Immature natural killer cell (primary cell): ENCODE measurements around the gene TIMMDC1. TPM values are rescaled to one million over a fixed set of nuclear protein-coding genes. Genes with fewer than 3 reads are reported as not detected.

Experiments used
- DNase-seq, 3 donors: peaks; one replicate each; pipeline ENCODE4 v3.0.0; 2022; ENCODE audit warnings: mixed read lengths in 1 of 3
- H3K27ac Mint-ChIP-seq, 6 donors: one replicate each; pipeline ENCODE4 v1.8.0; 2020; ENCODE audit warnings: mixed read lengths in 6 of 6, mild to moderate bottlenecking in 5 of 6, inconsistent platforms in 4 of 6, moderate library complexity in 3 of 6
- H3K27me3 Mint-ChIP-seq, 3 donors: one replicate each; pipeline ENCODE4 v1.8.0; 2020 to 2021; ENCODE audit warnings: low read depth in 3 of 3, mild to moderate bottlenecking in 3 of 3, mixed read lengths in 3 of 3, moderate library complexity in 3 of 3, inconsistent platforms in 1 of 3
- H3K36me3 Mint-ChIP-seq, 3 donors: one replicate each; pipeline ENCODE4 v1.8.0; 2020; ENCODE audit warnings: mixed read lengths in 3 of 3, inconsistent platforms in 2 of 3, mild to moderate bottlenecking in 2 of 3
- H3K4me1 Mint-ChIP-seq, 2 donors: one replicate each; pipeline ENCODE4 v1.8.0; 2020; ENCODE audit warnings: inconsistent platforms in 2 of 2, mild to moderate bottlenecking in 2 of 2, mixed read lengths in 2 of 2, moderate library complexity in 1 of 2
- H3K4me3 Mint-ChIP-seq, 5 donors: one replicate each; pipeline ENCODE4 v1.8.0; 2020; ENCODE audit warnings: mild to moderate bottlenecking in 5 of 5, mixed read lengths in 5 of 5, inconsistent platforms in 3 of 5, moderate library complexity in 3 of 5
- H3K9me3 Mint-ChIP-seq, 6 donors: one replicate each; pipeline ENCODE4 v1.8.0; 2020; ENCODE audit warnings: mild to moderate bottlenecking in 6 of 6, mixed read lengths in 6 of 6, inconsistent platforms in 4 of 6, moderate library complexity in 3 of 6
- polyA plus RNA-seq, 3 donors: library from polyadenylated mRNA; unstranded; fragments of 300-500 nt; fragmentation: Illumina TruSeq; gene quantifications; one replicate each; pipeline ENCODE4 v1.2.3, GENCODE V29; 2021

The TIMMDC1 gene
- polyA plus RNA-seq, 3 donors from 2014 or later = 54.3 to 78.4 (median 69.4) TPM

DNA sequence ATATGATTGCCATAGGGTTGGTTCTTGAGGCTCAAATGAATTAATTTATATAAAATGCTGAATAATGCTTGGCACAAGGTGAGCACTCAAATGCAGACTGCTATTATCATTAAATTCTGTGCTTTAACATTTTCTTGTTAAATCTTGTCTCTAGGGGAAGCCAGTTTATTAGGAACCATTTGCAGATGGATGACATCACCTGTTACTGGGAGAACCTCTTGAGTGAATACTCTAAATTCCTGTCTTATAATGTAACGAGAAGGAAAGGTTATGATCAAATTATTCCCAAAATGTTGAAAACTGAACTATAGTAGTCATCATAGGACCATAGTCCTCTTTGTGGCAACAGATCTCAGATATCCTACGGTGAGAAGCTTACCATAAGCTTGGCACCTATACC lies 6.2 kb upstream of the TIMMDC1 start:
- Mint-ChIP-seq H3K9me3 (no peaks in the 10 kb centered on the region), H3K4me3 (no peak overlapping the region), H3K4me1 (peaks cover 1% of the 10 kb centered on the region in 2 donors), H3K36me3 (peaks cover 3 to 28% (median 5%) of the 10 kb centered on the region in 3 donors), H3K27me3 (peaks cover 0 to 2% (median 0%) of the 10 kb centered on the region in 3 donors), H3K27ac (no peak overlapping the region)
- no peak for DNase-seq

DNA sequence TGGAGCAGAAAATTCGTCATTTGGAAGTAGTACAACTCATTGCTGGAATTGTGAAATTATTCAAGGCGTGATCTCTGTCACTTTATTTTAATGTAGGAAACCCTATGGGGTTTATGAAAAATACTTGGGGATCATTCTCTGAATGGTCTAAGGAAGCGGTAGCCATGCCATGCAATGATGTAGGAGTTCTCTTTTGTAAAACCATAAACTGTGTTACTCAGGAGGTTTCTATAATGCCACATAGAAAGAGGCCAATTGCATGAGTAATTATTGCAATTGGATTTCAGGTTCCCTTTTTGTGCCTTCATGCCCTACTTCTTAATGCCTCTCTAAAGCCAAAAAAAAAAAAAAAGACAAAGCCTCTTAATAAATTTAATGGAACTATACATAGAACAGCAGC lies 5.5 kb upstream of the TIMMDC1 start:
- Mint-ChIP-seq H3K4me1 (peaks cover 8% of the 10 kb centered on the region in 2 donors), H3K27me3 (peaks cover 0 to 2% (median 0%) of the 10 kb centered on the region in 3 donors), H3K36me3 (peaks cover 3 to 28% (median 5%) of the 10 kb centered on the region in 3 donors), H3K9me3 (no peaks in the 10 kb centered on the region), H3K4me3 (no peak overlapping the region), H3K27ac (no peak overlapping the region)
- DNase-seq = no peak

- no peak for DNase-seq
- H3K27ac Mint-ChIP-seq = no peak overlapping the region
- no peaks in the 10 kb centered on the region for H3K9me3 Mint-ChIP-seq
- H3K36me3 Mint-ChIP-seq = peaks cover 3 to 24% (median 5%) of the 10 kb centered on the region in 3 donors
- no peak overlapping the region for H3K4me3 Mint-ChIP-seq
- peaks cover 6 to 10% (median 7%) of the 10 kb centered on the region in 3 donors for H3K27me3 Mint-ChIP-seq
- peaks cover 18 to 20% of the 10 kb centered on the region in 2 donors for H3K4me1 Mint-ChIP-seq
Observed at GRCh38 chr3:119494597-119494996, 3.8 kb upstream of the TIMMDC1 start.

DNA sequence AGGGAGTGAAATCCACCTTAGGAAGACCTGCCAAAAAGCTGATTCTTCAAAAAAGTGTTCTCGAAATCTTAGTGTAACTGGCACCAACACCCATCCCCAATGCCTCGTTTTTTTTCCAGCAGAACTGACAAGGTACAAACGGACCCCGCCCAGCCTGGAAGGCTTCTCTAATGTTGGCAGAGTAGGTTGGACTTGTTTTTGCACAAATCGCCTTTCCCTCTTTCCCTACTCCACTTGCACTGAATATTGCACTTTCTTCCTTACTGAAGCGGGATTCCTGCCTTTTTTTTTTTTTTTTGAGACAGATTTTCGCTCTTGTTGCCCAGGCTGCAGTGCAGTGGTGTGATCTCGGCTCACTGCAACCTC lies 544 bp upstream of the TIMMDC1 start:
- Mint-ChIP-seq H3K9me3 (no peaks in the 10 kb centered on the region), H3K36me3 (peaks cover 0 to 6% (median 0%) of the 10 kb centered on the region in 3 donors), H3K4me1 (peaks cover 33 to 38% of the 10 kb centered on the region in 2 donors), H3K27me3 (peaks cover 6 to 10% (median 7%) of the 10 kb centered on the region in 3 donors), H3K4me3 (peak overlapping the region; percentile 95 to 100 (median 99)), H3K27ac (peak overlapping the region; percentile 99)
- no peak for DNase-seq

- H3K4me1 Mint-ChIP-seq = peaks cover 33 to 38% of the 10 kb centered on the region in 2 donors
- no peak for DNase-seq
- peak overlapping the region in 3 of 5 donors; percentile 11 to 99 (median 60) for H3K4me3 Mint-ChIP-seq
- H3K9me3 Mint-ChIP-seq = no peaks in the 10 kb centered on the region
- H3K27me3 Mint-ChIP-seq = peaks cover 6 to 10% (median 7%) of the 10 kb centered on the region in 3 donors
- H3K27ac Mint-ChIP-seq = peak overlapping the region in 5 of 6 donors; percentile 7 to 42 (median 25)
- peaks cover 0 to 12% (median 9%) of the 10 kb centered on the region in 3 donors for H3K36me3 Mint-ChIP-seq
Observed at GRCh38 chr3:119500265-119500664, 1.9 kb downstream of the TIMMDC1 start.

DNA sequence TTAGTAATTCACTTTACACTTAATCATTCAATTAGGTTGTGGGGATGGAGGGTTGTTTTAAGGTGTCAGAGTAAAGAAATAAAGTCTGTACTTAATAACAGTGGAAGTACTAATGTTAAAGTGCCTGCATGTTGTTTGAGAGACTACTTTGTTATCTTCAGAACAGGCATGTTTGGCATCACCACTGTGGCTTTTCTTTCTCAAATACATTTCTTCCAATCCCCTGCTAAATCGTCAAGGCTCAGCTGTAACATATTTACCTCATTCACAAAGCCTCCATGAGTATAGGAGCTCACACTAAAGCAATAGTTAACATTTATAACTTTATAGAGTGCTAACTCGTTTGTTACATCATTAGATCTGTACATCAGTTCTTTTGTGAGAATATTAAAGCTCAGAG lies 2.6 kb downstream of the TIMMDC1 start:
- Mint-ChIP-seq H3K4me3 (no peak overlapping the region), H3K27me3 (peaks cover 6 to 10% (median 7%) of the 10 kb centered on the region in 3 donors), H3K4me1 (peaks cover 33 to 41% of the 10 kb centered on the region in 2 donors), H3K27ac (peak overlapping the region in 3 of 6 donors; percentile 11 to 42 (median 20)), H3K36me3 (peaks cover 3 to 14% (median 12%) of the 10 kb centered on the region in 3 donors), H3K9me3 (no peaks in the 10 kb centered on the region)
- DNase-seq = no peak

- no peak for DNase-seq
- Mint-ChIP-seq H3K27ac (peak overlapping the region; percentile 8 to 80 (median 76)), H3K9me3 (no peaks in the 10 kb centered on the region), H3K27me3 (no peaks in the 10 kb centered on the region), H3K4me1 (peaks cover 24 to 40% of the 10 kb centered on the region in 2 donors), H3K4me3 (peak overlapping the region; percentile 38 to 75 (median 62)), H3K36me3 (peaks cover 19 to 39% (median 32%) of the 10 kb centered on the region in 3 donors)
Observed at GRCh38 chr3:119506631-119507030, 8.3 kb downstream of the TIMMDC1 start.

DNA sequence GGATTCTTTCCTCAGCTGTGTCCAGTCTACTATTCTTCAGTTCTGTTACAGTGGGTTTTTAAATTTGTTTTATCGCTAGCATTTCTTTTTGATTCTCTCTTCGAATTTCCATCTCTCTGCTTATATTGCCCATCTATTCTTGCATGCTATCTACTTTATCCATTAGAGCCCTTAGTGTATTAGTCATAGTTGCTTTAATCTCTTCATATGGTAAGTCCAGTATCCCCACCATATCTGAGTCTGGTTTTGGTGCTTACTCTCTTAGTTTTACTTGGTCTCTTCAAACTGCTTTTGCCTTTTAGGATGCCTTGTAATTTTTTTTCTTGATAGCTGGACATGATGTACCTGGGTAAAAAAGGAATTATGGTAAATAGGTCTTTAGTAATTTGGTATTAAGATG lies 9.1 kb downstream of the TIMMDC1 start:
- Mint-ChIP-seq H3K36me3 (peaks cover 19 to 39% (median 32%) of the 10 kb centered on the region in 3 donors), H3K27me3 (no peaks in the 10 kb centered on the region), H3K4me1 (peaks cover 24 to 36% of the 10 kb centered on the region in 2 donors), H3K27ac (peak overlapping the region; percentile 52 to 88 (median 76)), H3K4me3 (peak overlapping the region in 2 of 5 donors; percentile 38 to 75), H3K9me3 (no peaks in the 10 kb centered on the region)
- DNase-seq = no peak

DNA sequence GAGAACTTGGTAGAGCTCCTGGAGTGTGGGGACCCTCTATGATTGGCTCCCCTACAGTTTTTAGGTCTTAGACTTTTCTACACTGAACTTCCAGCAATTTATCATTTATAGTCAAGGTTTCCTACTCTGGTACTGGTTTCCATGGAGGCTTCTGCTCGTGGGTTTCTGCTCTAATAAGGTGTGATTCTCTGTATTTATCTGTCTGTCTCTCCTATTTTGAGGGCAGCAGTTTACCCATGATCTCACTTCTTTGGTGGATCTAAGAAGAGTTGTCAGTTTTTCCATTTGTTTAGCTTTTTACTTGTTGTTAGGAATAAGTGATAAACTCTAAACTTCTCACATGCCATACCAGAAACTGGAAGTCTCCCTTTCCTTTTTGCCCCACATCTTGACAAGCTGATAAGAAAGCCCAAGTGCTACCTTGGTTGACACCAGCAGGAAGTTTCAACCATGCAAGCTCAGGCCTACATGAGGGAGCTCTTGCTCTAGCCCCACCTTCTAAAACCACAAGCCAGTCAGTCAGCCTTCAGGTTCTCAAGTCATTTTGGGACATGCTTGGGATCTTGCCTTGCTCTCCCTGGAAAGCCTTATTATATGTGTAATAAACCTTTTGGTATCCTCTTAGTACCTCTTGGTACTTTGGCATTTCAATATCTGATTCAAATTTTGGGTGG lies 10.0 kb downstream of the TIMMDC1 start:
- peak overlapping the region in 2 of 5 donors; percentile 8 to 24 for H3K4me3 Mint-ChIP-seq
- peaks cover 19 to 45% (median 37%) of the 10 kb centered on the region in 3 donors for H3K36me3 Mint-ChIP-seq
- H3K4me1 Mint-ChIP-seq = peaks cover 24 to 36% of the 10 kb centered on the region in 2 donors
- H3K27ac Mint-ChIP-seq = peak overlapping the region; percentile 73 to 88 (median 78)
- H3K9me3 Mint-ChIP-seq = no peaks in the 10 kb centered on the region
- DNase-seq = peak in 2 of 3 donors; percentile 10 to 14
- no peaks in the 10 kb centered on the region for H3K27me3 Mint-ChIP-seq

GRCh38 chr3:119510690-119511089 lies 12.3 kb downstream of the TIMMDC1 start:
- peaks cover 24 to 35% of the 10 kb centered on the region in 2 donors for H3K4me1 Mint-ChIP-seq
- H3K4me3 Mint-ChIP-seq = no peak overlapping the region
- H3K27me3 Mint-ChIP-seq = no peaks in the 10 kb centered on the region
- H3K27ac Mint-ChIP-seq = peak overlapping the region in 1 of 6 donors; percentile 7
- peaks cover 28 to 44% (median 37%) of the 10 kb centered on the region in 3 donors for H3K36me3 Mint-ChIP-seq
- DNase-seq = no peak
- H3K9me3 Mint-ChIP-seq = no peaks in the 10 kb centered on the region

DNA sequence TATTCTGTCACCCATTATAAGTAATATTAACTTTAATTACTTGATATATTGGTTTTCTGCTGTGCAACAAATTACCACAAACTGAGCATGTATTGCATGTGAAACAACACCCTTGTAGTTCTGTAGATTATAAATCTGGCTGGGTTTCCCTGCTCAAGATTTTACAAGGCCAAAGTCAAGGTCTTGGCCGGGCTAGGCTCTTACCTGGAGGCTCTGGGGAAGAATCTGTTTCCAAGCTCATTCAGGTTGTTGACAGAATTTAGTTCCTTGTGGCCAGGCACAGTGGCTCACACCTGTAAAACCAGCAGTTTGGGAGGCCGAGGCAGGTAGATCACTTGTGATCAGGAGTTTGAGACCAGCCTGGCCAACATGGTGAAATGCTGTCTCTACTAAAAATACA lies 16.3 kb downstream of the TIMMDC1 start:
- H3K4me1 Mint-ChIP-seq = no peaks in the 10 kb centered on the region
- no peak overlapping the region for H3K27ac Mint-ChIP-seq
- H3K9me3 Mint-ChIP-seq = no peaks in the 10 kb centered on the region
- H3K36me3 Mint-ChIP-seq = peaks cover 37 to 55% (median 41%) of the 10 kb centered on the region in 3 donors
- no peak overlapping the region for H3K4me3 Mint-ChIP-seq
- no peaks in the 10 kb centered on the region for H3K27me3 Mint-ChIP-seq
- DNase-seq = no peak

- H3K36me3 Mint-ChIP-seq = peaks cover 55 to 74% (median 59%) of the 10 kb centered on the region in 3 donors
- no peak for DNase-seq
- H3K27ac Mint-ChIP-seq = no peak overlapping the region
- no peaks in the 10 kb centered on the region for H3K27me3 Mint-ChIP-seq
- no peaks in the 10 kb centered on the region for H3K4me1 Mint-ChIP-seq
- no peak overlapping the region for H3K4me3 Mint-ChIP-seq
- no peaks in the 10 kb centered on the region for H3K9me3 Mint-ChIP-seq
Observed at GRCh38 chr3:119517112-119517511, 18.8 kb downstream of the TIMMDC1 start.

GRCh38 chr3:119518026-119518425 lies 19.7 kb downstream of the TIMMDC1 start:
- H3K36me3 Mint-ChIP-seq = peaks cover 54 to 76% (median 61%) of the 10 kb centered on the region in 3 donors
- no peaks in the 10 kb centered on the region for H3K9me3 Mint-ChIP-seq

DNA sequence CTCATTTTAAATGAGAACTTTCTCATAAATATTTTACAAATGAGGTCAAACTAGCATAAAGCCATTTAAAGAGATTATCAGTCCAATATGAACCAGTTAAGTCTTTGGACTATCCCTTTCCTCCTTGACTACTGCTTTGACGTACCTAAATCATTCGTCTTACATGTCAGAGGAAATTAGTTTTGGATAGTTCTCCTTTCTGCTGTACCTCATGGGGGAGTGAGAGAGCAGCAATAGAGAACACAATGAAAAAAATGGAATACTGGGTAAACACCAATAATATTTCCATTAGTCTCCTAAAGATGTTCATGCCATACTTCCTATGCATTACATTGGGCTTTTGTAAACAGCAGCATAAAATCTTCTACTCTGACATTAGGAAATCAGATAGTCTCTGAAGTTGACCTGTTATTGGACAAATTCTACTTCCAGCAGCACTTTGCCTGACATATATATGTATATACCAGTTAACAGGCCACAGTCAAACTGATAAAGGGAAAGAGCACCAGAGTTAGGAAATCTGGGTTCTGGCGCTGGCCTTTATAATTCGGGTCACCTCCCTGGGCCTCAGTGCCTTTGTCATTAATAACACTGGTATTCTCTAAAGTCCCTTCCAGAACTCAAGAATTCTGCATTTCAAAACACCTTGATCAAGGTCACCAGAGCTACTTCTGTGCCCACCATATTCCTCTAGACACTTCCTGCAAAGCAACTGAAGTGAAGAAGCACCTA lies 26.8 kb downstream of the TIMMDC1 start:
- H3K9me3 Mint-ChIP-seq = no peaks in the 10 kb centered on the region
- H3K4me3 Mint-ChIP-seq = no peak overlapping the region
- no peaks in the 10 kb centered on the region for H3K27me3 Mint-ChIP-seq
- H3K36me3 Mint-ChIP-seq = peaks cover 24 to 43% (median 39%) of the 10 kb centered on the region in 3 donors
- no peaks in the 10 kb centered on the region for H3K4me1 Mint-ChIP-seq
- DNase-seq = no peak
- H3K27ac Mint-ChIP-seq = no peak overlapping the region

More at GRCh38 chr3:119518026-119518425, 19.7 kb downstream of the TIMMDC1 start:
- DNase-seq = no peak
- Mint-ChIP-seq H3K4me3 (no peak overlapping the region), H3K4me1 (no peaks in the 10 kb centered on the region), H3K27ac (no peak overlapping the region), H3K27me3 (no peaks in the 10 kb centered on the region)
